OCI-LY7 (cell line): Measurements from ENCODE around the gene STXBP2. TPM values are rescaled to one million over a fixed set of nuclear protein-coding genes. Genes with fewer than 3 reads are reported as not detected.

Experiments
- BruUV-seq: library from RNA; stranded (reverse); fragments of 400-500 nt; replicated peaks from 2 replicates; lab custom pipeline; 2021; lab: Mats Ljungman, UMichigan
- CTCF ChIA-PET: fragments of 300-600 bp; sonication (Branson Sonifier 250); formaldehyde crosslinking; loops from one replicate; lab custom pipeline; 2022; ENCODE audit warnings: antibody characterized with exemption; ENCODE audit not compliant: unreplicated experiment; lab: Charles Lee
- POLR2A ChIA-PET: fragments of 300-600 bp; sonication (Branson Sonifier 250); formaldehyde crosslinking; loops from one replicate; lab custom pipeline; 2022; ENCODE audit warnings: antibody characterized with exemption; lab: Charles Lee
- DNase-seq: peaks from one replicate; pipeline ENCODE4 v3.0.0-alpha.2; 2015; ENCODE audit warnings: low spot score
- H2AFZ ChIP-seq: fragments of 200-600 bp; sonication (generic), shearing (Covaris generic); 2 replicates; pipeline ENCODE4 v1.6.1; 2014; ENCODE audit warnings: mild to moderate bottlenecking, antibody characterized with exemption, low read length, moderate library complexity
- H3K27ac ChIP-seq: fragments of 200-600 bp; sonication (generic); 2 replicates; pipeline ENCODE4 v1.5.1; 2014; ENCODE audit warnings: mixed run types, low read depth, mild to moderate bottlenecking, moderate library complexity, low read length, inconsistent platforms; ENCODE audit not compliant: poor library complexity, severe bottlenecking
- H3K36me3 ChIP-seq: fragments of 200-600 bp; sonication (generic); 2 replicates; pipeline ENCODE4 v1.6.1; 2014; ENCODE audit warnings: mild to moderate bottlenecking, antibody characterized with exemption, low read length, moderate library complexity, mixed read lengths; ENCODE audit not compliant: insufficient read depth
- H3K4me1 ChIP-seq: fragments of 200-600 bp; sonication (generic); 2 replicates; pipeline ENCODE4 v1.5.1; 2014; ENCODE audit warnings: mild to moderate bottlenecking, low read length; ENCODE audit not compliant: insufficient read depth, poor library complexity, severe bottlenecking
- H3K4me2 ChIP-seq: fragments of 200-600 bp; sonication (generic); 2 replicates; pipeline ENCODE4 v1.6.1; 2014; ENCODE audit warnings: mild to moderate bottlenecking, low read length
- H3K4me3 ChIP-seq: fragments of 200-600 bp; sonication (generic); 2 replicates; pipeline ENCODE4 v1.5.1; 2014; ENCODE audit warnings: mild to moderate bottlenecking, low read depth, low read length; ENCODE audit not compliant: poor library complexity, severe bottlenecking
- H3K79me2 ChIP-seq: fragments of 200-600 bp; sonication (generic); 2 replicates; pipeline ENCODE4 v1.6.1; 2016; ENCODE audit warnings: low read depth, mild to moderate bottlenecking, low read length, moderate library complexity, mixed read lengths; ENCODE audit not compliant: insufficient read depth
- H3K9me2 ChIP-seq: fragments of 200-600 bp; sonication (generic); 2 replicates; pipeline ENCODE4 v1.6.1; 2016; ENCODE audit warnings: mild to moderate bottlenecking, low read length, mixed read lengths; ENCODE audit not compliant: insufficient read depth
- H3K9me3 ChIP-seq: fragments of 200-600 bp; sonication (generic); 2 replicates; pipeline ENCODE4 v1.6.1; 2014; ENCODE audit warnings: mild to moderate bottlenecking, mixed run types, low read length, mixed read lengths
- H4K20me1 ChIP-seq: fragments of 200-600 bp; sonication (generic); 2 replicates; pipeline ENCODE4 v1.6.1; 2014; ENCODE audit warnings: mild to moderate bottlenecking, antibody characterized with exemption, low read length, moderate library complexity, mixed read lengths; ENCODE audit not compliant: insufficient read depth
- CTCF ChIP-seq: fragments of 200-600 bp; sonication (generic); conservative IDR thresholded peaks from 2 replicates; pipeline ENCODE4 v1.5.1; 2014; ENCODE audit warnings: mild to moderate bottlenecking, antibody characterized with exemption, low read length, moderate library complexity, mixed read lengths
- EZH2phosphoT487 ChIP-seq: fragments of 200-600 bp; sonication (generic); IDR thresholded peaks from 2 replicates; pipeline ENCODE4 v1.6.1; 2018; ENCODE audit warnings: low read depth, borderline replicate concordance, mild to moderate bottlenecking, mixed run types, antibody characterized with exemption, low read length, moderate library complexity, mixed read lengths
- intact Hi-C: fragments of 100-400 bp; cut with micrococcal nuclease; formaldehyde crosslinking; loops from one replicate; pipeline ENCODE4 v1.10.0; 2022; ENCODE audit not compliant: unreplicated experiment
- total RNA-seq, 2 experiments: library from RNA; depleted of rRNA in 1 of 2; stranded (reverse); fragments of >200 nt in 1 of 2; shearing (Covaris generic) in 1 of 2; gene quantifications; 2 replicates each; pipeline ENCODE4 v1.2.3, GENCODE V29; 2014 to 2022

Gene STXBP2
- total RNA-seq, 2 experiments from 2014 or later: 43.0 to 138 TPM

- Histone ChIP-seq H3K79me2 (0 out of 2 replicates have a peak, but pooled peaks cover under 1% of the 10 kb centered on the region), H3K4me2 (no peak overlapping the region), H4K20me1 (no peaks in the 10 kb centered on the region), H3K9me2 (no peaks in the 10 kb centered on the region), H3K36me3 (peaks cover 30% of the 10 kb centered on the region), H3K4me3 (no peak overlapping the region), H3K9me3 (no peaks in the 10 kb centered on the region), H3K27ac (no peak overlapping the region), H3K4me1 (peaks cover 1% of the 10 kb centered on the region), H2AFZ (no peak overlapping the region)
- ChIA-PET POLR2A (no interaction called here), CTCF (no interaction called here)
- DNase-seq: no peak
- TF ChIP-seq CTCF: no peak
- no peak for TF ChIP-seq EZH2phosphoT487
- BruUV-seq: no TSS peak
- intact Hi-C loops: no loop called here
Observed at GRCh38 chr19:7687177-7687576, 50.3 kb downstream of the STXBP2 start.

- BruUV-seq: no TSS peak
- Histone ChIP-seq H3K9me2 (no peaks in the 10 kb centered on the region), H3K4me2 (no peak overlapping the region), H3K4me1 (peaks cover 4% of the 10 kb centered on the region), H2AFZ (no peak overlapping the region), H3K79me2 (no peaks in the 10 kb centered on the region), H4K20me1 (no peaks in the 10 kb centered on the region), H3K27ac (no peak overlapping the region), H3K4me3 (no peak overlapping the region), H3K36me3 (peaks cover 12% of the 10 kb centered on the region; the same call in 1 of the 2 replicates), H3K9me3 (no peaks in the 10 kb centered on the region)
- CTCF ChIA-PET: no interaction called here
- intact Hi-C loops: no loop called here
- DNase-seq: no peak
- TF ChIP-seq EZH2phosphoT487: no peak
- TF ChIP-seq CTCF: no peak
- POLR2A ChIA-PET: no interaction called here
Observed at GRCh38 chr19:7689165-7689564, 52.3 kb downstream of the STXBP2 start.

GRCh38 chr19:7690779-7691258 is 53.9 kb downstream of the STXBP2 start:
- H3K79me2 ChIP-seq: no peaks in the 10 kb centered on the region
- no peak for DNase-seq
- H3K4me3 ChIP-seq: no peak overlapping the region
- no peaks in the 10 kb centered on the region for H4K20me1 ChIP-seq
- H3K4me1 ChIP-seq: peaks cover 20% of the 10 kb centered on the region
- no peak overlapping the region for H3K4me2 ChIP-seq
- TF ChIP-seq EZH2phosphoT487 (no peak), CTCF (no peak)
- intact Hi-C loops: no loop called here
- H2AFZ ChIP-seq: no peak overlapping the region
- no peaks in the 10 kb centered on the region for H3K9me3 ChIP-seq
- no TSS peak for BruUV-seq
- ChIA-PET CTCF (interaction anchor here (0.7 kb wide), 1 partner anchor 213 kb away, joined by 3 read pairs; no protein-coding TSS in a partner anchor), POLR2A (no interaction called here)
- H3K27ac ChIP-seq: no peak overlapping the region
- H3K36me3 ChIP-seq: no peaks in the 10 kb centered on the region
- no peaks in the 10 kb centered on the region for H3K9me2 ChIP-seq
